Measurements from ENCODE around the gene BBS2. TPM values are rescaled to one million over a fixed set of nuclear protein-coding genes. Genes with fewer than 3 reads are reported as not detected.

The BBS2 gene
- total and polyA plus RNA-seq, 2 of the 13 experiments (the other 11 are each of a cell fraction or from before 2014, with no cell fraction given): 59.7 to 68.3 TPM

DNA sequence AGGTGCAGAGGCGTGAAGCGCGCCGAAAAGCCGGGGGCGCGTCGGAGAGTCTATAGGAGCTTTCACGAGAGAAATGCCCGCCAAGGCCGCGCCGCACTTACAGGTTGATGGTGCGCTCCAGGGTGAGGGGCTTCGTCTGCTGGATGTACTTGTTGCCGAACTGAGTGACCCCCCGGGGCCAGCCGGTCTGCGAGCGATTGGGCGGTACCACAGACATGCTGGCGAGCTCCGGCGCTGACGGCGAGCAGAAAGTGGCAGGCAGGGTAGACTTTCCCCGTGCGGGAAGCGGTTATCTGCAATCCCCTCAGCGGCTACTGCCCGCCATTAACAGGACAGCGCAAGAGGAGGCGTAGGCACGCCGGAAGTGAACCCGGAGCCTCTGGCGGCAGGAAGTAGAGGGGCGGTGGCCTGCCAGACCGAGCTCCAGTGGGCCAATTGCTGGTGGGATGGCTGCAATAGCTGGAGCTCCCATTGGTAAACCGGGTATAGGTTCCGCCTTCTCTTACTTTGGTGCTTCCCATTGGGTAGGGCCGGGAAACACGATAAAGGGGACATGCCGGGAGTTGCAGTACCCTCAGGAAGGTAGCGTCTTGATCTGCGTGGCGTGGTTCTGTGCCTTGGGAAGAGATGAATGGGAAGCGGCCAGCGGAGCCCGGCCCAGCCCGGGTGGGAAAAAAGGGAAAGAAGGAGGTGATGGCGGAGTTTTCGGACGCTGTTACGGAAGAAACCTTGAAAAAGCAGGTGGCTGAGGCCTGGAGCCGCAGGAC lies 68.7 kb downstream of the BBS2 start, which contains the start of the genes NUDT21 and OGFOD1 (continued):
- TF ChIP-seq, protein P1, sequence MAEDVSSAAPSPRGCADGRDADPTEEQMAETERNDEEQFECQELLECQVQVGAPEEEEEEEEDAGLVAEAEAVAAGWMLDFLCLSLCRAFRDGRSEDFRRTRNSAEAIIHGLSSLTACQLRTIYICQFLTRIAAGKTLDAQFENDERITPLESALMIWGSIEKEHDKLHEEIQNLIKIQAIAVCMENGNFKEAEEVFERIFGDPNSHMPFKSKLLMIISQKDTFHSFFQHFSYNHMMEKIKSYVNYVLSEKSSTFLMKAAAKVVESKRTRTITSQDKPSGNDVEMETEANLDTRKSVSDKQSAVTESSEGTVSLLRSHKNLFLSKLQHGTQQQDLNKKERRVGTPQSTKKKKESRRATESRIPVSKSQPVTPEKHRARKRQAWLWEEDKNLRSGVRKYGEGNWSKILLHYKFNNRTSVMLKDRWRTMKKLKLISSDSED (CRISPR knock-in tag; IDR thresholded peaks at IDR 0.05): no peak
- TF ChIP-seq, protein P2, sequence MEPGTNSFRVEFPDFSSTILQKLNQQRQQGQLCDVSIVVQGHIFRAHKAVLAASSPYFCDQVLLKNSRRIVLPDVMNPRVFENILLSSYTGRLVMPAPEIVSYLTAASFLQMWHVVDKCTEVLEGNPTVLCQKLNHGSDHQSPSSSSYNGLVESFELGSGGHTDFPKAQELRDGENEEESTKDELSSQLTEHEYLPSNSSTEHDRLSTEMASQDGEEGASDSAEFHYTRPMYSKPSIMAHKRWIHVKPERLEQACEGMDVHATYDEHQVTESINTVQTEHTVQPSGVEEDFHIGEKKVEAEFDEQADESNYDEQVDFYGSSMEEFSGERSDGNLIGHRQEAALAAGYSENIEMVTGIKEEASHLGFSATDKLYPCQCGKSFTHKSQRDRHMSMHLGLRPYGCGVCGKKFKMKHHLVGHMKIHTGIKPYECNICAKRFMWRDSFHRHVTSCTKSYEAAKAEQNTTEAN (CRISPR knock-in tag; conservative IDR thresholded peaks at IDR 0.05): peak; percentile 77
- TF ChIP-seq ZC3H4 (CRISPR knock-in tag; IDR thresholded peaks at IDR 0.05; ENCODE audit: borderline replicate concordance) (no peak), SETDB1 (CRISPR knock-in tag; IDR thresholded peaks at IDR 0.05; ENCODE audit: borderline replicate concordance) (no peak), NFE2 (CRISPR knock-in tag; IDR thresholded peaks at IDR 0.05) (no peak), KAT8 (CRISPR knock-in tag; IDR thresholded peaks at IDR 0.05) (peak; percentile 94), ZNF24 (IDR thresholded peaks at IDR 0.05) (no peak), RBFOX2 (IDR thresholded peaks at IDR 0.05; ENCODE audit: low read depth, low read length) (peak; percentile 83), ZBTB38 (CRISPR knock-in tag; IDR thresholded peaks at IDR 0.05) (peak; percentile 63; the same call in 1 of the 2 replicates), ZNF224 (CRISPR knock-in tag; IDR thresholded peaks at IDR 0.05) (0 out of 2 replicates have a peak, but pooled peaks have one; percentile 66), ATF7-NPFF (CRISPR knock-in tag; IDR thresholded peaks at IDR 0.05; ENCODE audit: low read depth) (no peak), ZNF20 (CRISPR knock-in tag; IDR thresholded peaks at IDR 0.05) (no peak), TARDBP (CRISPR knock-in tag; IDR thresholded peaks at IDR 0.05) (peak; percentile 8; the same call in 1 of the 2 replicates), ZMAT3 (CRISPR knock-in tag; conservative IDR thresholded peaks at IDR 0.05) (no peak), ONECUT2 (CRISPR knock-in tag; IDR thresholded peaks at IDR 0.05) (no peak), ZNF776 (CRISPR knock-in tag; IDR thresholded peaks at IDR 0.05) (peak; percentile 83)
- TF ChIP-seq, protein P3, sequence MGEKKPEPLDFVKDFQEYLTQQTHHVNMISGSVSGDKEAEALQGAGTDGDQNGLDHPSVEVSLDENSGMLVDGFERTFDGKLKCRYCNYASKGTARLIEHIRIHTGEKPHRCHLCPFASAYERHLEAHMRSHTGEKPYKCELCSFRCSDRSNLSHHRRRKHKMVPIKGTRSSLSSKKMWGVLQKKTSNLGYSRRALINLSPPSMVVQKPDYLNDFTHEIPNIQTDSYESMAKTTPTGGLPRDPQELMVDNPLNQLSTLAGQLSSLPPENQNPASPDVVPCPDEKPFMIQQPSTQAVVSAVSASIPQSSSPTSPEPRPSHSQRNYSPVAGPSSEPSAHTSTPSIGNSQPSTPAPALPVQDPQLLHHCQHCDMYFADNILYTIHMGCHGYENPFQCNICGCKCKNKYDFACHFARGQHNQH (CRISPR knock-in tag; IDR thresholded peaks at IDR 0.05): no peak; the same call in 1 of the 2 replicates
- TF ChIP-seq, protein P4, sequence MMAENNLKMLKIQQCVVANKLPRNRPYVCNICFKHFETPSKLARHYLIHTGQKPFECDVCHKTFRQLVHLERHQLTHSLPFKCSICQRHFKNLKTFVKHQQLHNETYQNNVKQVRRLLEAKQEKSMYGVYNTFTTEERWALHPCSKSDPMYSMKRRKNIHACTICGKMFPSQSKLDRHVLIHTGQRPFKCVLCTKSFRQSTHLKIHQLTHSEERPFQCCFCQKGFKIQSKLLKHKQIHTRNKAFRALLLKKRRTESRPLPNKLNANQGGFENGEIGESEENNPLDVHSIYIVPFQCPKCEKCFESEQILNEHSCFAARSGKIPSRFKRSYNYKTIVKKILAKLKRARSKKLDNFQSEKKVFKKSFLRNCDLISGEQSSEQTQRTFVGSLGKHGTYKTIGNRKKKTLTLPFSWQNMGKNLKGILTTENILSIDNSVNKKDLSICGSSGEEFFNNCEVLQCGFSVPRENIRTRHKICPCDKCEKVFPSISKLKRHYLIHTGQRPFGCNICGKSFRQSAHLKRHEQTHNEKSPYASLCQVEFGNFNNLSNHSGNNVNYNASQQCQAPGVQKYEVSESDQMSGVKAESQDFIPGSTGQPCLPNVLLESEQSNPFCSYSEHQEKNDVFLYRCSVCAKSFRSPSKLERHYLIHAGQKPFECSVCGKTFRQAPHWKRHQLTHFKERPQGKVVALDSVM (CRISPR knock-in tag; IDR thresholded peaks at IDR 0.05): 0 out of 2 replicates have a peak, but pooled peaks have one; percentile 1
- TF ChIP-seq, protein P5, sequence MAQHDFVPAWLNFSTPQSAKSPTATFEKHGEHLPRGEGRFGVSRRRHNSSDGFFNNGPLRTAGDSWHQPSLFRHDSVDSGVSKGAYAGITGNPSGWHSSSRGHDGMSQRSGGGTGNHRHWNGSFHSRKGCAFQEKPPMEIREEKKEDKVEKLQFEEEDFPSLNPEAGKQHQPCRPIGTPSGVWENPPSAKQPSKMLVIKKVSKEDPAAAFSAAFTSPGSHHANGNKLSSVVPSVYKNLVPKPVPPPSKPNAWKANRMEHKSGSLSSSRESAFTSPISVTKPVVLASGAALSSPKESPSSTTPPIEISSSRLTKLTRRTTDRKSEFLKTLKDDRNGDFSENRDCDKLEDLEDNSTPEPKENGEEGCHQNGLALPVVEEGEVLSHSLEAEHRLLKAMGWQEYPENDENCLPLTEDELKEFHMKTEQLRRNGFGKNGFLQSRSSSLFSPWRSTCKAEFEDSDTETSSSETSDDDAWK (CRISPR knock-in tag; IDR thresholded peaks at IDR 0.05): no peak
- TF ChIP-seq, protein P6, sequence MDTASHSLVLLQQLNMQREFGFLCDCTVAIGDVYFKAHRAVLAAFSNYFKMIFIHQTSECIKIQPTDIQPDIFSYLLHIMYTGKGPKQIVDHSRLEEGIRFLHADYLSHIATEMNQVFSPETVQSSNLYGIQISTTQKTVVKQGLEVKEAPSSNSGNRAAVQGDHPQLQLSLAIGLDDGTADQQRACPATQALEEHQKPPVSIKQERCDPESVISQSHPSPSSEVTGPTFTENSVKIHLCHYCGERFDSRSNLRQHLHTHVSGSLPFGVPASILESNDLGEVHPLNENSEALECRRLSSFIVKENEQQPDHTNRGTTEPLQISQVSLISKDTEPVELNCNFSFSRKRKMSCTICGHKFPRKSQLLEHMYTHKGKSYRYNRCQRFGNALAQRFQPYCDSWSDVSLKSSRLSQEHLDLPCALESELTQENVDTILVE (CRISPR knock-in tag; IDR thresholded peaks at IDR 0.05): peak; percentile 17; the same call in 1 of the 2 replicates

Measured in HepG2 (cell line).